Lower lobe of right lung (tissue), 2 donors: ENCODE measurements around the gene PIAS2. TPM values are rescaled to one million over a fixed set of nuclear protein-coding genes. Genes with fewer than 3 reads are reported as not detected.

Source experiments
- ATAC-seq, 2 donors: fragments of 200-7000 bp; cut with Tn5 transposase; one replicate each; pipeline ENCODE4 v1.9.1; 2020 to 2022; ENCODE audit warnings: mild to moderate bottlenecking in 2 of 2, moderate library complexity in 2 of 2
- DNase-seq: peaks from one replicate; pipeline ENCODE4 v3.0.0-alpha.2; 2020
- H3K27ac ChIP-seq: fragments of 200-600 bp; one replicate; pipeline ENCODE4 v1.8.0; 2022
- H3K27me3 ChIP-seq: fragments of 200-600 bp; one replicate; pipeline ENCODE4 v1.8.0; 2022; ENCODE audit warnings: low read depth
- H3K36me3 ChIP-seq: fragments of 200-600 bp; one replicate; pipeline ENCODE4 v1.8.0; 2022; ENCODE audit warnings: mild to moderate bottlenecking
- H3K4me1 ChIP-seq: fragments of 200-600 bp; one replicate; pipeline ENCODE4 v1.8.0; 2022
- H3K4me3 ChIP-seq: fragments of 200-600 bp; one replicate; pipeline ENCODE4 v1.8.0; 2022; ENCODE audit warnings: mild to moderate bottlenecking
- H3K9me3 ChIP-seq: fragments of 200-600 bp; one replicate; pipeline ENCODE4 v1.8.0; 2022
- CTCF ChIP-seq: fragments of 200-600 bp; IDR thresholded peaks from one replicate; pipeline ENCODE4 v1.8.0; 2022; ENCODE audit warnings: antibody characterized with exemption, mild to moderate bottlenecking
- intact Hi-C: fragments of 100-400 bp; cut with DNase I; formaldehyde crosslinking; loops from one replicate; pipeline ENCODE4 v1.11.0; 2022
- total RNA-seq: library from RNA; stranded (reverse); fragmentation: NEBNext Ultra II Directional; extraction: Animal tissue kit (Norgen Biotek cat#: 25700); gene quantifications from one replicate; pipeline ENCODE4 v1.2.1, GENCODE V29; 2021
- donor health status: DM: no; HTN: yes; CAD: no; lungs with severe emphysema.

The PIAS2 gene
- total RNA-seq, 1 donor from 2014 or later = 36.6 TPM

GRCh38 chr18:46859855-46860254 is 57.5 kb downstream of the PIAS2 start:
- DNase-seq = no peak
- no peak for ATAC-seq
- H3K27me3 ChIP-seq = no peaks in the 10 kb centered on the region
- no peaks in the 10 kb centered on the region for H3K4me1 ChIP-seq
- intact Hi-C loops = no loop called here
- no peak overlapping the region for H3K4me3 ChIP-seq
- TF ChIP-seq CTCF = no peak
- no peaks in the 10 kb centered on the region for H3K36me3 ChIP-seq
- H3K27ac ChIP-seq = no peak overlapping the region
- no peaks in the 10 kb centered on the region for H3K9me3 ChIP-seq

- Histone ChIP-seq H3K4me1 (no peaks in the 10 kb centered on the region), H3K9me3 (no peaks in the 10 kb centered on the region), H3K27me3 (no peaks in the 10 kb centered on the region), H3K36me3 (peaks cover 6% of the 10 kb centered on the region), H3K27ac (no peak overlapping the region), H3K4me3 (no peak overlapping the region)
- DNase-seq (no peak), ATAC-seq (no peak)
- intact Hi-C loops = no loop called here
- TF ChIP-seq CTCF = no peak
Observed at GRCh38 chr18:46858290-46858689, 59.0 kb downstream of the PIAS2 start.

- Histone ChIP-seq H3K36me3 (peaks cover 10% of the 10 kb centered on the region), H3K4me1 (no peaks in the 10 kb centered on the region), H3K4me3 (no peak overlapping the region), H3K27ac (no peak overlapping the region), H3K27me3 (no peaks in the 10 kb centered on the region), H3K9me3 (no peaks in the 10 kb centered on the region)
- DNase-seq = no peak
- TF ChIP-seq CTCF = no peak
- ATAC-seq = no peak
- intact Hi-C loops = no loop called here
Observed at GRCh38 chr18:46856973-46857372, 60.3 kb downstream of the PIAS2 start.

GRCh38 chr18:46849007-46849406 is 68.3 kb downstream of the PIAS2 start:
- H3K4me3 ChIP-seq = no peak overlapping the region
- no peak overlapping the region for H3K27ac ChIP-seq
- no peaks in the 10 kb centered on the region for H3K9me3 ChIP-seq
- H3K4me1 ChIP-seq = no peaks in the 10 kb centered on the region
- no peak for DNase-seq
- peaks cover 10% of the 10 kb centered on the region for H3K36me3 ChIP-seq
- intact Hi-C loops = no loop called here
- TF ChIP-seq CTCF = no peak
- H3K27me3 ChIP-seq = no peaks in the 10 kb centered on the region
- no peak for ATAC-seq

- no peak for ATAC-seq
- peaks cover 8% of the 10 kb centered on the region for H3K36me3 ChIP-seq
- H3K9me3 ChIP-seq = no peaks in the 10 kb centered on the region
- TF ChIP-seq CTCF = no peak
- no peaks in the 10 kb centered on the region for H3K27me3 ChIP-seq
- H3K27ac ChIP-seq = no peak overlapping the region
- intact Hi-C loops = no loop called here
- H3K4me1 ChIP-seq = no peaks in the 10 kb centered on the region
- H3K4me3 ChIP-seq = no peak overlapping the region
- DNase-seq = no peak
Observed at GRCh38 chr18:46843372-46843771, 73.9 kb downstream of the PIAS2 start.

GRCh38 chr18:46842583-46842982 is 74.7 kb downstream of the PIAS2 start:
- Histone ChIP-seq H3K4me3 (no peak overlapping the region), H3K9me3 (no peaks in the 10 kb centered on the region), H3K27ac (no peak overlapping the region), H3K4me1 (no peaks in the 10 kb centered on the region), H3K36me3 (peaks cover 8% of the 10 kb centered on the region), H3K27me3 (no peaks in the 10 kb centered on the region)
- ATAC-seq (no peak), DNase-seq (no peak)
- intact Hi-C loops = no loop called here
- TF ChIP-seq CTCF = no peak
